Testis (tissue), 2 donors: ENCODE data around the gene KDM5C.

Source experiments
- POLR2A ChIP-seq: fragments of 450-650 bp; IDR thresholded peaks from one replicate; pipeline ENCODE4 v1.6.1; 2017; ENCODE audit warnings: antibody characterized with exemption, mild to moderate bottlenecking, moderate library complexity
- TF ChIP-seq, protein P1 (sequence below), 3 experiments: fragments of 450-650 bp in 2 of 3; fragments of 200-600 bp in 1 of 3; sonication (generic) in 1 of 3; IDR thresholded peaks; one replicate each; pipeline ENCODE4 v1.5.1; 2016 to 2019; ENCODE audit warnings: antibody characterized with exemption in 3 of 3, mild to moderate bottlenecking in 2 of 3, moderate library complexity in 1 of 3

GRCh38 chrX:53153581-53153980 is 71.4 kb downstream of the KDM5C start:
- TF ChIP-seq POLR2A, result no peak
- TF ChIP-seq, protein P1, sequence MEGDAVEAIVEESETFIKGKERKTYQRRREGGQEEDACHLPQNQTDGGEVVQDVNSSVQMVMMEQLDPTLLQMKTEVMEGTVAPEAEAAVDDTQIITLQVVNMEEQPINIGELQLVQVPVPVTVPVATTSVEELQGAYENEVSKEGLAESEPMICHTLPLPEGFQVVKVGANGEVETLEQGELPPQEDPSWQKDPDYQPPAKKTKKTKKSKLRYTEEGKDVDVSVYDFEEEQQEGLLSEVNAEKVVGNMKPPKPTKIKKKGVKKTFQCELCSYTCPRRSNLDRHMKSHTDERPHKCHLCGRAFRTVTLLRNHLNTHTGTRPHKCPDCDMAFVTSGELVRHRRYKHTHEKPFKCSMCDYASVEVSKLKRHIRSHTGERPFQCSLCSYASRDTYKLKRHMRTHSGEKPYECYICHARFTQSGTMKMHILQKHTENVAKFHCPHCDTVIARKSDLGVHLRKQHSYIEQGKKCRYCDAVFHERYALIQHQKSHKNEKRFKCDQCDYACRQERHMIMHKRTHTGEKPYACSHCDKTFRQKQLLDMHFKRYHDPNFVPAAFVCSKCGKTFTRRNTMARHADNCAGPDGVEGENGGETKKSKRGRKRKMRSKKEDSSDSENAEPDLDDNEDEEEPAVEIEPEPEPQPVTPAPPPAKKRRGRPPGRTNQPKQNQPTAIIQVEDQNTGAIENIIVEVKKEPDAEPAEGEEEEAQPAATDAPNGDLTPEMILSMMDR (IDR thresholded peaks at IDR 0.05), result no peak
